HepG2 (cell line): ENCODE results near the gene SERTAD3. TPM values are rescaled to one million over a fixed set of nuclear protein-coding genes. Genes with fewer than 3 reads are reported as not detected.

Experiments
- ATAC-seq: fragments of 200-7000 bp; cut with Tn5 transposase; 3 replicates; pipeline ENCODE4 v1.9.1; 2020; ENCODE audit warnings: mild to moderate bottlenecking, moderate library complexity
- BruUV-seq: library from RNA; stranded (reverse); fragments of 400-500 nt; replicated peaks from 2 replicates; lab custom pipeline; 2021; lab: Mats Ljungman, UMichigan
- CTCF ChIA-PET: fragments of 300-600 bp; formaldehyde crosslinking; extraction: SDS; loops from one replicate; lab custom pipeline; 2021; ENCODE audit warnings: low total read pairs, inconsistent platforms, low intra/inter-chr PET ratio; lab: Yijun Ruan, JAX
- POLR2A ChIA-PET: fragments of 350-600 bp; sonication (Branson Sonifier 250); formaldehyde crosslinking; loops from one replicate; lab custom pipeline; 2020; ENCODE audit warnings: antibody characterized with exemption, inconsistent platforms; lab: Yijun Ruan, JAX
- DNase-seq: peaks from one replicate; pipeline ENCODE4 v3.0.0-alpha.2; 2015; ENCODE audit warnings: low spot score
- FAIRE-seq: peaks from 3 replicates; lab custom pipeline; 2011; peaks lifted over from hg19 to GRCh38; lab: Jason Lieb, UNC
- H2AFZ ChIP-seq: one replicate; pipeline ENCODE4 v1.6.1; 2011; ENCODE audit warnings: low read length, inconsistent platforms
- H3K27ac ChIP-seq: fragments of 300-600 bp; 3 replicates; pipeline ENCODE4 v1.8.0; 2011; ENCODE audit warnings: mixed run types, mild to moderate bottlenecking, mixed read lengths, low read length, inconsistent platforms; ENCODE audit not compliant: insufficient read depth; ENCODE audit errors: extremely low read length
- H3K27me3 ChIP-seq, 2 experiments: fragments of 200-600 bp in 1 of 2; 2 replicates in 1 of 2; 3 replicates in 1 of 2; pipeline versions ENCODE4 v1.6.0 to v1.8.0; 2011; ENCODE audit warnings: low read length in 2 of 2, mild to moderate bottlenecking in 2 of 2, moderate library complexity in 2 of 2, inconsistent platforms in 1 of 2; ENCODE audit not compliant: insufficient read depth in 2 of 2, control insufficient read depth in 1 of 2
- H3K36me3 ChIP-seq, 2 experiments: fragments of 200-600 bp in 1 of 2; replicated peaks in 1 of 2; 2 replicates in 1 of 2; 3 replicates in 1 of 2; pipeline versions ENCODE4 v1.5.1 to v1.8.0; 2011; ENCODE audit warnings: low read length in 2 of 2, inconsistent platforms in 1 of 2; ENCODE audit not compliant: insufficient read depth in 2 of 2, control insufficient read depth in 1 of 2
- H3K4me1 ChIP-seq: 2 replicates; pipeline ENCODE4 v1.5.1; 2012; ENCODE audit warnings: low read length, inconsistent platforms; ENCODE audit not compliant: insufficient read depth
- H3K4me2 ChIP-seq: 2 replicates; pipeline ENCODE4 v1.6.0; 2011; ENCODE audit warnings: low read depth, low read length, inconsistent platforms
- H3K4me3 ChIP-seq, 3 experiments: fragments of 200-600 bp in 1 of 3; sonication (generic), shearing (Covaris generic) in 1 of 3; replicated peaks in 1 of 3; 2 replicates each; pipeline ENCODE4 v1.5.1; 2011 to 2016; ENCODE audit warnings: low read length in 3 of 3, inconsistent platforms in 2 of 3, low read depth in 2 of 3, mild to moderate bottlenecking in 2 of 3, control low read depth in 1 of 3, mixed read lengths in 1 of 3; ENCODE audit not compliant: insufficient read depth in 1 of 3
- H3K79me2 ChIP-seq: one replicate; pipeline ENCODE4 v1.6.1; 2011; ENCODE audit warnings: low read length, inconsistent platforms; ENCODE audit not compliant: insufficient read depth
- H3K9ac ChIP-seq: 2 replicates; pipeline ENCODE4 v1.6.0; 2011; ENCODE audit warnings: mild to moderate bottlenecking, low read depth, low read length, inconsistent platforms; ENCODE audit not compliant: insufficient read depth
- H3K9me3 ChIP-seq: 2 replicates; pipeline ENCODE4 v1.5.1; 2012; ENCODE audit warnings: mild to moderate bottlenecking, low read length
- H4K20me1 ChIP-seq: 2 replicates; pipeline ENCODE4 v1.6.0; 2011; ENCODE audit warnings: inconsistent platforms, mild to moderate bottlenecking, low read length, moderate library complexity; ENCODE audit not compliant: insufficient read depth
- NFIB ChIP-seq: sonication (generic); formaldehyde crosslinking; IDR thresholded peaks from 2 replicates; pipeline ENCODE4 v1.9.0; 2021; ENCODE audit warnings: missing genetic modification reagents, mild to moderate bottlenecking, borderline replicate concordance
- REST ChIP-seq, 2 experiments: IDR thresholded peaks; 2 replicates each; pipeline ENCODE4 v1.6.1; 2011 to 2012; ENCODE audit warnings: low read length in 2 of 2, borderline replicate concordance in 1 of 2, low read depth in 1 of 2, mild to moderate bottlenecking in 1 of 2, moderate library complexity in 1 of 2
- RFX1 ChIP-seq: fragments of 450-650 bp; IDR thresholded peaks from 2 replicates; pipeline ENCODE4 v1.6.1; 2017
- RNF219 ChIP-seq: sonication (generic); formaldehyde crosslinking; IDR thresholded peaks from 2 replicates; pipeline ENCODE4 v1.5.0; 2020; ENCODE audit warnings: mild to moderate bottlenecking, missing genetic modification reagents
- SNRNP70 ChIP-seq: fragments of 200-400 bp; formaldehyde crosslinking; IDR thresholded peaks from 2 replicates; pipeline ENCODE4 v1.6.1; 2017; ENCODE audit warnings: mild to moderate bottlenecking, low read depth, low read length, moderate library complexity
- TFDP1 ChIP-seq: IDR thresholded peaks from 2 replicates; pipeline ENCODE4 v1.6.1; 2016; ENCODE audit warnings: missing compliant biosample characterization, missing genetic modification reagents, borderline replicate concordance
- ZBED4 ChIP-seq: sonication (generic); formaldehyde crosslinking; IDR thresholded peaks from 2 replicates; pipeline ENCODE4 v1.4.0; 2020; ENCODE audit warnings: missing genetic modification reagents, borderline replicate concordance
- ZNF230 ChIP-seq: sonication (generic); formaldehyde crosslinking; IDR thresholded peaks from 2 replicates; pipeline ENCODE4 v1.4.0; 2020; ENCODE audit warnings: mild to moderate bottlenecking, missing genetic modification reagents
- ZNF235 ChIP-seq: sonication (generic); formaldehyde crosslinking; IDR thresholded peaks from 2 replicates; pipeline ENCODE4 v1.8.1; 2023; ENCODE audit warnings: mild to moderate bottlenecking, missing genetic modification reagents, borderline replicate concordance
- ZNF598 ChIP-seq: sonication (generic); formaldehyde crosslinking; IDR thresholded peaks from 2 replicates; pipeline ENCODE4 v1.5.1; 2020; ENCODE audit warnings: mild to moderate bottlenecking, missing genetic modification reagents, borderline replicate concordance
- WGBS: methylation state at CpG from one replicate; pipeline ENCODE4 v1.1.6; 2017; ENCODE audit warnings: low lambda C conversion rate; 5-methylcytosine and 5-hydroxymethylcytosine counted together
- in situ Hi-C: cut with HindIII; loops from 2 replicates; pipeline ENCODE4 v1.10.0; 2017; ENCODE audit warnings: low pct_unique_long_range_greater_than_20kb; ENCODE audit not compliant: extremely low pct_ligation_motif_present
- intact Hi-C: fragments of 100-400 bp; cut with micrococcal nuclease; formaldehyde crosslinking; loops from one replicate; pipeline ENCODE4 v1.10.0; 2022; ENCODE audit not compliant: unreplicated experiment
- polyA plus RNA-seq, 8 experiments: library from polyadenylated mRNA; depleted of rRNA in 3 of 8; stranded (reverse) in 7 of 8; unstranded in 1 of 8; fragments of >200 nt; fragmentation: Illumina TruSeq in 4 of 8; extraction: Trizol in 4 of 8; gene quantifications; 2 replicates each; pipeline versions ENCODE4 v1.2.1 to v1.2.3, GENCODE V29; 2011 to 2016; ENCODE audit warnings: low read depth in 4 of 8, missing spikeins in 1 of 8, mixed read lengths in 1 of 8; ENCODE audit not compliant: insufficient read depth in 1 of 8
- total RNA-seq, 5 experiments: library from RNA; depleted of rRNA; stranded (reverse); fragments of >200 nt; fragmentation: Illumina TruSeq; extraction: Trizol; gene quantifications; 2 replicates each; pipeline ENCODE4 v1.2.3, GENCODE V29; 2016; ENCODE audit warnings: low read depth in 1 of 5
- TF ChIP-seq, protein P1 (sequence below): sonication (generic); formaldehyde crosslinking; IDR thresholded peaks from 2 replicates; pipeline ENCODE4 v1.4.0; 2020; ENCODE audit warnings: mild to moderate bottlenecking, missing genetic modification reagents, borderline replicate concordance

SERTAD3 gene
- total and polyA plus RNA-seq, 2 of the 13 experiments (the other 11 are each of a cell fraction or from before 2014, with no cell fraction given), result 9.6 to 16.9 TPM

- no peak for DNase-seq
- TF ChIP-seq SNRNP70, result no peak
- no peak for TF ChIP-seq ZBED4 (CRISPR knock-in tag)
- TF ChIP-seq NFIB (CRISPR knock-in tag), result no peak
- TF ChIP-seq, protein P1, sequence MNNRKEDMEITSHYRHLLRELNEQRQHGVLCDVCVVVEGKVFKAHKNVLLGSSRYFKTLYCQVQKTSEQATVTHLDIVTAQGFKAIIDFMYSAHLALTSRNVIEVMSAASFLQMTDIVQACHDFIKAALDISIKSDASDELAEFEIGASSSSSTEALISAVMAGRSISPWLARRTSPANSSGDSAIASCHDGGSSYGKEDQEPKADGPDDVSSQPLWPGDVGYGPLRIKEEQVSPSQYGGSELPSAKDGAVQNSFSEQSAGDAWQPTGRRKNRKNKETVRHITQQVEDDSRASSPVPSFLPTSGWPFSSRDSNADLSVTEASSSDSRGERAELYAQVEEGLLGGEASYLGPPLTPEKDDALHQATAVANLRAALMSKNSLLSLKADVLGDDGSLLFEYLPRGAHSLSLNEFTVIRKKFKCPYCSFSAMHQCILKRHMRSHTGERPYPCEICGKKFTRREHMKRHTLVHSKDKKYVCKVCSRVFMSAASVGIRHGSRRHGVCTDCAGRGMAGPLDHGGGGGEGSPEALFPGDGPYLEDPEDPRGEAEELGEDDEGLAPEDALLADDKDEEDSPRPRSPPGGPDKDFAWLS (CRISPR knock-in tag), result no peak
- no peak for TF ChIP-seq REST (IDR thresholded peaks at IDR 0.05; ENCODE audit: borderline replicate concordance in 1 of 2, low read depth in 1 of 2, low read length in 2 of 2)
- no peak for TF ChIP-seq ZNF230
- no peak for TF ChIP-seq RFX1
- TF ChIP-seq TFDP1 (CRISPR knock-in tag), result no peak
- no peak for TF ChIP-seq ZNF598 (CRISPR knock-in tag)
- no peak for TF ChIP-seq RNF219 (CRISPR knock-in tag)
- no peak for TF ChIP-seq ZNF235 (CRISPR knock-in tag)
Measured at GRCh38 chr19:40438284-40438683, 5.9 kb downstream of the SERTAD3 start.

More at GRCh38 chr19:40438284-40438683, 5.9 kb downstream of the SERTAD3 start:
- H3K27ac ChIP-seq, result no peak overlapping the region
- no peaks in the 10 kb centered on the region; a peak in 1 of 5 replicates for H3K27me3 ChIP-seq
- no peak overlapping the region for H3K4me2 ChIP-seq
- no peaks in the 10 kb centered on the region for H3K9me3 ChIP-seq
- peaks cover 13% of the 10 kb centered on the region for H4K20me1 ChIP-seq
- POLR2A ChIA-PET, result interaction anchor here (2.9 kb wide), 1 partner anchor 12 kb away, joined by 15 read pairs; the partner anchor contains the start of gene SERTAD1
- H3K9ac ChIP-seq, result no peak overlapping the region
- no peak overlapping the region for H2AFZ ChIP-seq
- CTCF ChIA-PET, result no interaction called here
- no peak overlapping the region for H3K4me3 ChIP-seq
- in situ Hi-C loops, result no loop called here
- no TSS peak for BruUV-seq
- FAIRE-seq, result no peak
- peaks cover 19% of the 10 kb centered on the region for H3K79me2 ChIP-seq
- WGBS, result 92% methylated on average over 3 of the region's 3 CpGs
- H3K36me3 ChIP-seq, result peaks cover 7 to 22% of the 10 kb centered on the region in 2 experiments; a peak in 4 of 5 replicates
- H3K4me1 ChIP-seq, result peaks cover 34% of the 10 kb centered on the region
- intact Hi-C loops, result no loop called here
- ATAC-seq, result no peak
